ENCODE results near the gene NLRP11. TPM values are rescaled to one million over a fixed set of nuclear protein-coding genes. Genes with fewer than 3 reads are reported as not detected.
"Not testable (repeated sequence)": the region's sequence is repeated elsewhere in the genome, so short reads cannot be mapped to it uniquely, and the experiment has no call there.

The NLRP11 gene
- total and polyA plus RNA-seq, 4 donors = 0.15 TPM; not detected in 3

DNA sequence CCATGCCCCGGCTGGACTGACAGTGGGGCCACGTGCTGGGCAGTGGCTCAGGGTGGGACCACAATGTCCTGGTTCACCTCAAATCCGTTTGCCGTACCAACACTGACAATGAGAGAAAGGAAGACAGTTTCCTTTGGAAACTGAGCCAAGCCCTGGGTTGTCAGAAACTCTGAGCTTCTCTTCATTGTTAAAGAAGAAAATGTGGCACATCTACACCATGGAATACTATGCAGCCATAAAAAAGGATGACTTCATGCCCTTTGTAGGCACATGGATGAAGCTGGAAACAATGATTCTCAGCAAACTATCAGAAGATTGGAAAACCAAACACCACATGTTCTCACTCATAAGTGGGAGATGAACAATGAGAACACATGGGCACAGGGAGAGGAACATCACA is 75.0 kb downstream of the NLRP11 start:
- not testable (repeated sequence) for H3K9me3 ChIP-seq (ENCODE audit: control insufficient read depth, insufficient read depth, low read length); H3K36me3 ChIP-seq (ENCODE audit: control insufficient read depth, insufficient read depth, low read length); DNase-seq (ENCODE audit: low read depth in 4 of 6, low spot score in 6 of 6); H3K4me3 ChIP-seq (ENCODE audit: low read depth, low read length); H3K27me3 ChIP-seq (ENCODE audit: control insufficient read depth, insufficient read depth, low read length); H3K27ac ChIP-seq (ENCODE audit: low read depth, low read length); H3K4me1 ChIP-seq (ENCODE audit: control insufficient read depth, insufficient read depth, low read length)
- WGBS (ENCODE audit: insufficient coverage) = 77% methylated on average over 4 of the region's 4 CpGs

DNA sequence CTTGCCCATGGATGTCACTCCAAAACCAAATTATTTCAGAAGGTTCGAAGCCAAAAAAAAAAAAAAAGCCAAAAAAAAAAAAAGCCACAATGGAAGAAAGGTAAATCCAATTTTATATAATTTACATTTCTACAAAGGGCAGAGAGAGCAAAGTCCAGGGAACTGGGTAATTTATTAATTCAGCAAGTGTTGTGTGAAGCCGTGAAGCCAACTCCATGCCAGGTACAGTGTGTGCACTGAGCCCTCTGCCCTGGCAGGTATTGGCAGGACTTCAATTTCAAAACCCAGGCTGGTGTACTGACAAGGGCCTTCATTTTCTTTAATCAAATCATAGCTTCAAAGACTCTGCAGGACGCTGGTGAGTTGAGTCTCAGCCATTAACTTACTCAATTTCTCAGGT is 78.4 kb downstream of the NLRP11 start:
- H3K4me3 ChIP-seq (ENCODE audit: low read depth, low read length) = no peak overlapping the region
- no peaks in the 10 kb centered on the region for H3K27me3 ChIP-seq (ENCODE audit: control insufficient read depth, insufficient read depth, low read length)
- H3K4me1 ChIP-seq (ENCODE audit: control insufficient read depth, insufficient read depth, low read length) = no peaks in the 10 kb centered on the region
- WGBS (ENCODE audit: insufficient coverage) = 100% methylated on average over 1 of the region's 3 CpGs
- DNase-seq (ENCODE audit: low read depth in 4 of 6, low spot score in 6 of 6) = no peak
- H3K36me3 ChIP-seq (ENCODE audit: control insufficient read depth, insufficient read depth, low read length) = no peaks in the 10 kb centered on the region
- no peak overlapping the region for H3K27ac ChIP-seq (ENCODE audit: low read depth, low read length)
- no peaks in the 10 kb centered on the region for H3K9me3 ChIP-seq (ENCODE audit: control insufficient read depth, insufficient read depth, low read length)

DNA sequence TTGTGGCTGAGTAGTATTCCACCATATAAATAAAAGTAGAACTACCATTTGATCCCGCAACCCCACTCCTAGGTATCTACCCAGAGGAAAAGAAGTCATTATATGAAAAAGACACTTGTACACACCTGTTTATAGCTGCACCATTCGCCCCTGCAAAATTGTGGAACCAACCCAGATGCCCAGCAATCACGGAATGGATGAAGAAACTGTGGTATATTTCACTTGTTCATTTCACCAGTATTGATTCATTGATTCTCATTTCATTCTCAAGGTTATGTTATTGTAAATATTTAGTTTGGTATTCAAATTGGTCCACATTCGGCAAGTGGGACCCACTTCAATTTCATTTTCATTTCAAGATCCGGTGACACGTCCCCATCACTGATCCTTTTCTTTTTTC is 81.1 kb downstream of the NLRP11 start:
- DNase-seq (ENCODE audit: low read depth in 4 of 6, low spot score in 6 of 6) = no peak
- H3K9me3 ChIP-seq (ENCODE audit: control insufficient read depth, insufficient read depth, low read length) = no peaks in the 10 kb centered on the region
- H3K27me3 ChIP-seq (ENCODE audit: control insufficient read depth, insufficient read depth, low read length) = no peaks in the 10 kb centered on the region
- H3K27ac ChIP-seq (ENCODE audit: low read depth, low read length) = no peak overlapping the region
- H3K36me3 ChIP-seq (ENCODE audit: control insufficient read depth, insufficient read depth, low read length) = no peaks in the 10 kb centered on the region
- H3K4me3 ChIP-seq (ENCODE audit: low read depth, low read length) = no peak overlapping the region
- WGBS (ENCODE audit: insufficient coverage) = no CpG with 5 or more reads among the region's 6 CpGs
- H3K4me1 ChIP-seq (ENCODE audit: control insufficient read depth, insufficient read depth, low read length) = no peaks in the 10 kb centered on the region

DNA sequence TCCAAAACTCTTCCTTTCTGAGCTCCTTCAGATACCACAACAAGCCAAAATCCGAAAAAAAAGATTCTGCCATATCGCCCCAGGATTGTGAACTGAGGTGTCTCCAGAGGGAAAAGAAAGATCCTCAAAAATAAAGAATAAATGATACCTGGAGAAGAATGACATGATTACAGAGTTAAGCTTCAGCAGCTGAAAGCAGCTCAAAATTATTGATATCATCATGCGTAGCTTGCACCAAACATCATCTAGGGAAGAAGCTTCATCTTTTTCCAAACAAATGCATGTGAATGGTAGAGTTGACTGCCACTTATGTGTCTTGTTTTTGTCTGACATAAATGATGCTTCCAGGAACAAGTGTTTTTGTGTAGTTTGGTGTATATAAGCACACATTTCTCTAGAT is 93.5 kb downstream of the NLRP11 start, which contains the start of gene NLRP9:
NLRP9 (minus strand) TSS at position 101 of the 400 bp plus-strand sequence; CDS start at position 73, 28 bp downstream.
- Histone ChIP-seq H3K27ac (ENCODE audit: low read depth, low read length) (no peak within 1 kb of the TSS), H3K27me3 (ENCODE audit: control insufficient read depth, insufficient read depth, low read length) (no peaks in the 10 kb centered on the region), H3K4me1 (ENCODE audit: control insufficient read depth, insufficient read depth, low read length) (no peaks in the 10 kb centered on the region), H3K9me3 (ENCODE audit: control insufficient read depth, insufficient read depth, low read length) (peaks cover 2% of the 10 kb centered on the region), H3K4me3 (ENCODE audit: low read depth, low read length) (no peak within 1 kb of the TSS), H3K36me3 (ENCODE audit: control insufficient read depth, insufficient read depth, low read length) (no peaks in the 10 kb centered on the region)
- WGBS (ENCODE audit: insufficient coverage) = no CpG with 5 or more reads among the region's 3 CpGs
- no peak for DNase-seq (ENCODE audit: low read depth in 4 of 6, low spot score in 6 of 6)

Other genes with a start within 250 kb of the NLRP11 start
- gene FIZ1, start 232.5 kb downstream of the NLRP11 start, total RNA-seq = 1 to 10 TPM; 2.3 to 7.5 TPM
- 10 to 100 TPM; 23.4 to 26.5 TPM for gene FIZ1, start 232.5 kb downstream of the NLRP11 start, polyA plus RNA-seq (ENCODE audit: insufficient read length in 2 of 2)
- gene ZNF524, start 231.7 kb downstream of the NLRP11 start, total RNA-seq = 1 to 10 TPM; 5.1 to 9.6 TPM
- 10 to 100 TPM; 11.2 to 13.6 TPM for gene ZNF524, start 231.7 kb downstream of the NLRP11 start, polyA plus RNA-seq (ENCODE audit: insufficient read length in 2 of 2)
- gene ZNF865, start 226.4 kb downstream of the NLRP11 start, total RNA-seq = 1 to 10 TPM; 1.4 to 2.1 TPM
- gene ZNF865, start 226.4 kb downstream of the NLRP11 start, polyA plus RNA-seq (ENCODE audit: insufficient read length in 2 of 2) = 10 to 100 TPM; 14.8 to 15.4 TPM
- gene ZNF784, start 207.4 kb downstream of the NLRP11 start, total RNA-seq = 1 to 10 TPM; 2.9 to 6.3 TPM
- 10 to 100 TPM in 1 of 2 donors, 1 to 10 TPM in 1; 9.9 to 12.8 TPM for gene ZNF784, start 207.4 kb downstream of the NLRP11 start, polyA plus RNA-seq (ENCODE audit: insufficient read length in 2 of 2)
- gene ZNF580, start 191.0 kb downstream of the NLRP11 start, total RNA-seq = 10 to 100 TPM in 1 of 2 donors, 1 to 10 TPM in 1; 3.5 to 15.6 TPM
- gene ZNF580, start 191.0 kb downstream of the NLRP11 start, polyA plus RNA-seq (ENCODE audit: insufficient read length in 2 of 2) = 10 to 100 TPM; 61.7 to 71.7 TPM
- 10 to 100 TPM in 1 of 2 donors, 1 to 10 TPM in 1; 6.6 to 10.5 TPM for gene ZNF581, start 188.3 kb downstream of the NLRP11 start, total RNA-seq
- gene ZNF581, start 188.3 kb downstream of the NLRP11 start, polyA plus RNA-seq (ENCODE audit: insufficient read length in 2 of 2) = 10 to 100 TPM; 19.0 to 20.5 TPM
- 10 to 100 TPM; 13.4 to 14.1 TPM for gene CCDC106, start 183.8 kb downstream of the NLRP11 start, total RNA-seq
- 10 to 100 TPM; 56.9 to 57.6 TPM for gene CCDC106, start 183.8 kb downstream of the NLRP11 start, polyA plus RNA-seq (ENCODE audit: insufficient read length in 2 of 2)
- 100 to 1,000 TPM in 1 of 2 donors, 10 to 100 TPM in 1; 60.7 to 119 TPM for gene U2AF2, start 177.0 kb downstream of the NLRP11 start, total RNA-seq
- 100 to 1,000 TPM; 203 to 207 TPM for gene U2AF2, start 177.0 kb downstream of the NLRP11 start, polyA plus RNA-seq (ENCODE audit: insufficient read length in 2 of 2)
- gene EPN1, start 156.8 kb downstream of the NLRP11 start, total RNA-seq = 10 to 100 TPM; 31.3 to 33.4 TPM
- 100 to 1,000 TPM; 188 to 192 TPM for gene EPN1, start 156.8 kb downstream of the NLRP11 start, polyA plus RNA-seq (ENCODE audit: insufficient read length in 2 of 2)
- gene NLRP9, start 93.6 kb downstream of the NLRP11 start, total RNA-seq = not detected
- under 1 TPM in 1 of 2 donors, not detected in 1; 0.08 TPM for gene NLRP9, start 93.6 kb downstream of the NLRP11 start, polyA plus RNA-seq (ENCODE audit: insufficient read length in 2 of 2)
- gene RFPL4A, start 72.9 kb downstream of the NLRP11 start, total RNA-seq = not detected
- not detected for gene RFPL4A, start 72.9 kb downstream of the NLRP11 start, polyA plus RNA-seq (ENCODE audit: insufficient read length in 2 of 2)
- gene RFPL4AL1, start 62.9 kb downstream of the NLRP11 start, total RNA-seq = not detected
- not detected for gene RFPL4AL1, start 62.9 kb downstream of the NLRP11 start, polyA plus RNA-seq (ENCODE audit: insufficient read length in 2 of 2)
- gene NLRP4, start 4.5 kb upstream of the NLRP11 start, total RNA-seq = not detected
- not detected for gene NLRP4, start 4.5 kb upstream of the NLRP11 start, polyA plus RNA-seq (ENCODE audit: insufficient read length in 2 of 2)
- not detected for gene NLRP13, start 100.3 kb upstream of the NLRP11 start, total RNA-seq
- gene NLRP13, start 100.3 kb upstream of the NLRP11 start, polyA plus RNA-seq (ENCODE audit: insufficient read length in 2 of 2) = not detected
- not detected for gene NLRP8, start 115.8 kb upstream of the NLRP11 start, total RNA-seq
- gene NLRP8, start 115.8 kb upstream of the NLRP11 start, polyA plus RNA-seq (ENCODE audit: insufficient read length in 2 of 2) = not detected
- not detected for gene NLRP5, start 154.8 kb upstream of the NLRP11 start, total RNA-seq
- not detected for gene NLRP5, start 154.8 kb upstream of the NLRP11 start, polyA plus RNA-seq (ENCODE audit: insufficient read length in 2 of 2)